ENCODE results near the gene TPH1. TPM values are rescaled to one million over a fixed set of nuclear protein-coding genes. Genes with fewer than 3 reads are reported as not detected.
"Not testable (repeated sequence)": the region's sequence is repeated elsewhere in the genome, so short reads cannot be mapped to it uniquely, and the experiment has no call there.

TPH1 gene
- total RNA-seq, 1 donor from 2014 or later = 27.7 TPM

GRCh38 chr11:18022419-18022818 lies 23.6 kb downstream of the TPH1 start:
- DNase-seq (ENCODE audit: low spot score) = no peak

GRCh38 chr11:18019650-18020049 lies 26.4 kb downstream of the TPH1 start:
- no peak for DNase-seq (ENCODE audit: low spot score)

- no peak for DNase-seq (ENCODE audit: low spot score)
Measured at GRCh38 chr11:18016789-18017188, 29.3 kb downstream of the TPH1 start.

GRCh38 chr11:18014876-18015275 lies 31.2 kb downstream of the TPH1 start:
- no peak for DNase-seq (ENCODE audit: low spot score)

GRCh38 chr11:18013790-18014507 lies 32.1 kb downstream of the TPH1 start:
- no peak for DNase-seq (ENCODE audit: low spot score)

- peak; percentile 86 for DNase-seq (ENCODE audit: low spot score)
Measured at GRCh38 chr11:18012906-18013781, 32.9 kb downstream of the TPH1 start, which contains the start of gene SERGEF. SERGEF (minus strand) TSS chr11:18013047; CDS start chr11:18013010, 37 bp downstream.

- DNase-seq (ENCODE audit: low spot score) = peak; percentile 16
Measured at GRCh38 chr11:18012122-18012905, 33.8 kb downstream of the TPH1 start.

- DNase-seq (ENCODE audit: low spot score) = no peak
Measured at GRCh38 chr11:18011633-18012032, 34.4 kb downstream of the TPH1 start.

GRCh38 chr11:18010977-18011586 lies 35.0 kb downstream of the TPH1 start:
- no peak for DNase-seq (ENCODE audit: low spot score)

GRCh38 chr11:18010121-18010670 lies 35.9 kb downstream of the TPH1 start:
- DNase-seq (ENCODE audit: low spot score) = no peak

GRCh38 chr11:18005376-18006129 lies 40.5 kb downstream of the TPH1 start:
- no peak for DNase-seq (ENCODE audit: low spot score)

- no peak for DNase-seq (ENCODE audit: low spot score)
Measured at GRCh38 chr11:18001191-18001590, 44.9 kb downstream of the TPH1 start.

- DNase-seq (ENCODE audit: low spot score) = no peak
Measured at GRCh38 chr11:18000760-18001159, 45.3 kb downstream of the TPH1 start.

- DNase-seq (ENCODE audit: low spot score) = not testable (repeated sequence)
Measured at GRCh38 chr11:18000128-18000527, 45.9 kb downstream of the TPH1 start.

Other genes with a start within 250 kb of the TPH1 start
- 20.5 TPM for gene SERGEF, start 33.2 kb downstream of the TPH1 start, total RNA-seq (ENCODE audit: insufficient read depth, low replicate concordance)
- gene SAAL1, start 59.8 kb upstream of the TPH1 start, total RNA-seq (ENCODE audit: insufficient read depth, low replicate concordance) = 8.4 TPM
- not detected for gene MRGPRX3, start 86.3 kb upstream of the TPH1 start, total RNA-seq (ENCODE audit: insufficient read depth, low replicate concordance)
- gene MRGPRX4, start 126.6 kb upstream of the TPH1 start, total RNA-seq (ENCODE audit: insufficient read depth, low replicate concordance) = 0.96 TPM
- gene SAA4, start 190.5 kb upstream of the TPH1 start, total RNA-seq (ENCODE audit: insufficient read depth, low replicate concordance) = not detected
- 22.1 TPM for gene SAA2, start 202.4 kb upstream of the TPH1 start, total RNA-seq (ENCODE audit: insufficient read depth, low replicate concordance)
- gene SAA1, start 220.0 kb upstream of the TPH1 start, total RNA-seq (ENCODE audit: insufficient read depth, low replicate concordance) = not detected